Activated CD4-positive, alpha-beta T cell treated with anti-CD3 and anti-CD28 coated beads for 36 hours (primary cell): ENCODE results near the gene DNAJC10. TPM values are rescaled to one million over a fixed set of nuclear protein-coding genes. Genes with fewer than 3 reads are reported as not detected.
A peak's percentile ranks its signal among the peaks of the same experiment; 100 is the strongest.
"Not testable (repeated sequence)": the region's sequence is repeated elsewhere in the genome, so short reads cannot be mapped to it uniquely, and the experiment has no call there.

ENCODE experiments used
- ATAC-seq: fragments of 200-7000 bp; cut with Tn5 transposase; one replicate; pipeline ENCODE4 v1.10.0; 2021; ENCODE audit warnings: mild to moderate bottlenecking, moderate library complexity
- CTCF ChIA-PET: fragments of 350-600 bp; sonication (Branson Sonifier 250); formaldehyde crosslinking; loops from one replicate; lab custom pipeline; 2021; ENCODE audit warnings: antibody characterized with exemption; lab: Charles Lee
- POLR2A ChIA-PET: fragments of 350-600 bp; sonication (Branson Sonifier 250); formaldehyde crosslinking; loops from one replicate; lab custom pipeline; 2021; ENCODE audit warnings: antibody characterized with exemption, inconsistent platforms; lab: Charles Lee
- DNase-seq: peaks from one replicate; pipeline ENCODE4 v3.0.0-alpha.2; 2020
- H3K27ac Mint-ChIP-seq: one replicate; pipeline ENCODE4 v1.8.0; 2021; ENCODE audit warnings: mixed read lengths
- H3K27me3 Mint-ChIP-seq: one replicate; pipeline ENCODE4 v1.8.0; 2021; ENCODE audit warnings: mixed read lengths
- H3K36me3 Mint-ChIP-seq: one replicate; pipeline ENCODE4 v1.8.0; 2021; ENCODE audit warnings: low read depth, mixed read lengths
- H3K4me1 Mint-ChIP-seq: one replicate; pipeline ENCODE4 v1.8.0; 2021; ENCODE audit warnings: mixed read lengths
- H3K4me3 Mint-ChIP-seq: one replicate; pipeline ENCODE4 v1.8.0; 2021; ENCODE audit warnings: mild to moderate bottlenecking, moderate library complexity, mixed read lengths
- H3K9me3 Mint-ChIP-seq: one replicate; pipeline ENCODE4 v1.8.0; 2021; ENCODE audit warnings: low read depth, mixed read lengths
- intact Hi-C, 2 experiments: fragments of 100-400 bp; cut with DNase I in 1 of 2; cut with micrococcal nuclease in 1 of 2; formaldehyde crosslinking; loops; one replicate each; pipeline versions ENCODE4 v1.14.2 to v1.15.1; 2022 to 2024; cut with DNase I, micrococcal nuclease
- total RNA-seq, 2 experiments: library from RNA; stranded (reverse); gene quantifications; one replicate each; pipeline ENCODE4 v1.2.3, GENCODE V29; 2021

The DNAJC10 gene
- total RNA-seq, 2 experiments from 2014 or later, result 41.7 to 48.9 TPM

DNA sequence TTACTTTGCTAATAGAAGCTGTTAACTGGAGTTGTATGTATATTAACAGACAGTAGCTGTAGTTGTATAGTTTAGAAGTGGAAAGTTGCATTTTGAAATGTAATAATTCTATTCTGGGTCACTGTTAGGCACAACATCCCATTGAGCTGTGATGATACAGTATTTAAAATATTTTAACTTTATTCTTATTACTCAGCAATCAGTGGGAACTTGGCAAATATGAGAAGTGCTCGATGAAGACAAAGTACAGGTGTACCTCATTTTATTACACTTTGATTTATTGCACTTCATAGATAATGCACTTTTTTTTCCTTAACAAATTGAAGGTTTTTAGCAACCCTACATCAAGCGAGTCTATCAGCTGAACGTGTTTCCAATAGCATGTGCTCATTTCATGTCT lies 8.6 kb downstream of the DNAJC10 start:
- ATAC-seq (no peak), DNase-seq (no peak)
- Mint-ChIP-seq H3K4me3 (no peak overlapping the region), H3K4me1 (no peaks in the 10 kb centered on the region), H3K27me3 (no peaks in the 10 kb centered on the region), H3K27ac (no peak overlapping the region), H3K9me3 (no peaks in the 10 kb centered on the region), H3K36me3 (peaks cover 26% of the 10 kb centered on the region)
- ChIA-PET POLR2A (no interaction called here), CTCF (no interaction called here)
- intact Hi-C loops, result no loop called here

DNA sequence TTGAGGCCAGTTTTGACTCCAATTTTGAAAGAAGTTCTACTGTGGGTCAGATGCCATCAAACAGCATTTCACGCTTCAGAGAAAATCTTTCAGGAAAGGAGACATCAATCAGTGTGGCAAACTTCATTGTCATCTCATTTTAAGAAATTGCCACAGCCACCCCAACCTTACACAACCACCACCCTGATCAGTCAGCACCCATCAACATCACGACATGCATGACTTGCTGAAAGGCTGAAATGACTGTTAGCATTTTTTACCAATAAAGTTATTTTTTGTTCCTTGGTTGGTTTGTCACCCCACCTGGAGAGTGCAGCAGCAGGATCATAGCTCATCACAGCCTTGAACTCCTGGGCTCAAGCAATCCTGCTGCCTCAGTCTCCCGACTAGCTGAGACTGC lies 10.4 kb downstream of the DNAJC10 start:
- H3K4me3 Mint-ChIP-seq, result no peak overlapping the region
- no peaks in the 10 kb centered on the region for H3K9me3 Mint-ChIP-seq
- DNase-seq, result peak; percentile 10
- H3K27ac Mint-ChIP-seq, result no peak overlapping the region
- peak; percentile 26 for ATAC-seq
- H3K27me3 Mint-ChIP-seq, result no peaks in the 10 kb centered on the region
- H3K36me3 Mint-ChIP-seq, result peaks cover 30% of the 10 kb centered on the region
- ChIA-PET CTCF (interaction anchor here (0.7 kb wide), 1 partner anchor 32 kb away, joined by 3 read pairs; no protein-coding TSS in a partner anchor), POLR2A (no interaction called here)
- no peaks in the 10 kb centered on the region for H3K4me1 Mint-ChIP-seq
- intact Hi-C loops, result no loop called here

DNA sequence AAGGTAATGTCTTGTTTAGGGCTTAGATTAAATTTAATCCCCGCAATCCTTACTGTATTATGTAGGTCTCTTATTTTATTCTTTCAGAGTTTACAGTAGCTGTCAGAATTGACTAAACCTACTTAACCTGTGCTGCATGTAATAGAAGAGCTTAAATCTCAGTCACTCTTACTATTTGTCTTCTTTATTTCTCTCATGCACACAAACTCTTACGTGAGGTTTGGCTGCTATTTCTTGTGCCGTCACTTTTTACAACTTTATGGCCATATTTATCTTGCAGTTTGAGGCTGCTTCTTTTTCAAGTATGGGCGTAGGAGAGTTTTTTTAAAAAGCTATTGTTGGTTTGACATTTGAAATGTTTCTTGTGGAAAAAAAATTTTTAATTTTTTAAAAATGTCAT lies 12.0 kb downstream of the DNAJC10 start:
- no peaks in the 10 kb centered on the region for H3K4me1 Mint-ChIP-seq
- intact Hi-C loops, result no loop called here
- H3K27me3 Mint-ChIP-seq, result no peaks in the 10 kb centered on the region
- H3K27ac Mint-ChIP-seq, result no peak overlapping the region
- ChIA-PET POLR2A (no interaction called here), CTCF (no interaction called here)
- H3K9me3 Mint-ChIP-seq, result no peaks in the 10 kb centered on the region
- ATAC-seq (no peak), DNase-seq (no peak)
- H3K4me3 Mint-ChIP-seq, result no peak overlapping the region
- peaks cover 41% of the 10 kb centered on the region for H3K36me3 Mint-ChIP-seq

DNA sequence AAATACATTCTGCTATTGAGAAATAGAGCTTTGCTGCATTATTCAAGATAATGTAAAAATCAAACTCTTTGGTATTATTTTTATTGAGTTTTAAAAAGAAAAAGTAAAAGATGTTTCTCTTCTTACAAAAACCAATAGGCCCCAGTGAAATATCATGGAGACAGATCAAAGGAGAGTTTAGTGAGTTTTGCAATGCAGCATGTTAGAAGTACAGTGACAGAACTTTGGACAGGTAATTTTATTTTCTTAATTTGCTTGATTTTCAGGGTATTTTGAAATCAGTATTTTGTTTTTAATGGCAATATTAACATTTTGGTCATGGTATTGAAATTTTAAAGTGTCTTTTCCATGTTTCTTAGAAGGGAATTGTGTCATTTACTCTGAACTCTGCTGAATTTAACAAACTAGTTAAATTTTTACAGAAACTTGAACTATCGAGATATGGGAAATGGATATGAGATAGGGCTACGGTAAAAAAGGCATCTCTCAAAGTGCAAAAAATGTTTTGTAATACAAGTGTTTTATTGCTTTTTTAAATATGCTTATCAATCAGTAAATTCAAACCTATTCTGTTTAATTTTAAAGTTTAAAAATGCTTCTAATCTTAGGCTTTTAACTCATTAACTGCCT lies 13.8 kb downstream of the DNAJC10 start:
- Mint-ChIP-seq H3K36me3 (peaks cover 40% of the 10 kb centered on the region), H3K27me3 (no peaks in the 10 kb centered on the region), H3K9me3 (no peaks in the 10 kb centered on the region), H3K4me1 (no peaks in the 10 kb centered on the region), H3K27ac (no peak overlapping the region), H3K4me3 (no peak overlapping the region)
- POLR2A ChIA-PET, result no interaction called here
- CTCF ChIA-PET, result interaction anchor here (1.2 to 1.5 kb wide), 2 partner anchors 11 to 14 kb away, joined by 3 to 4 read pairs; no protein-coding TSS in a partner anchor
- intact Hi-C loops, result no loop called here
- no peak for DNase-seq
- ATAC-seq, result no peak

DNA sequence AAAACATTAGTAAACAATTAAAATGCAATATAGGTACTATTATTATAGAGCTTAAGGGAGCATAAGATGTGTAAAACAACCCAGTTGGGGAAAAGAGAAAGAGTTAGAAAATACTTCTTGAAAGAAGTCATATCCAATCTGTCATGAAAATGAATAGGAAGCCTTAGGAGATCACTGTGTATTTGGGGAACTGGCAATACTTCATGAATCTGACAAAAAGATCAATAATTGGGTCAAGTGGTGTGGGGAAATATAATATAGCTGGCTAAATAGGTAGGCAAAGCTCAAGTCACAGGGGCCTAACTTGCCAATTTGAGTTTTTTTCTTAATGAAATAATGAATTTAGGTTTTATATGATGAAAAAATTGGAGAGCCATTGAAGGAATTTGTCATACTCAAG lies 14.4 kb downstream of the DNAJC10 start:
- H3K36me3 Mint-ChIP-seq, result peaks cover 45% of the 10 kb centered on the region
- H3K9me3 Mint-ChIP-seq, result no peaks in the 10 kb centered on the region
- DNase-seq (no peak), ATAC-seq (no peak)
- no peak overlapping the region for H3K27ac Mint-ChIP-seq
- H3K27me3 Mint-ChIP-seq, result no peaks in the 10 kb centered on the region
- ChIA-PET POLR2A (no interaction called here), CTCF (interaction anchor here (1.2 to 1.5 kb wide), 2 partner anchors 10 to 13 kb away, joined by 3 to 4 read pairs; no protein-coding TSS in a partner anchor)
- intact Hi-C loops, result no loop called here
- H3K4me1 Mint-ChIP-seq, result no peaks in the 10 kb centered on the region
- no peak overlapping the region for H3K4me3 Mint-ChIP-seq

DNA sequence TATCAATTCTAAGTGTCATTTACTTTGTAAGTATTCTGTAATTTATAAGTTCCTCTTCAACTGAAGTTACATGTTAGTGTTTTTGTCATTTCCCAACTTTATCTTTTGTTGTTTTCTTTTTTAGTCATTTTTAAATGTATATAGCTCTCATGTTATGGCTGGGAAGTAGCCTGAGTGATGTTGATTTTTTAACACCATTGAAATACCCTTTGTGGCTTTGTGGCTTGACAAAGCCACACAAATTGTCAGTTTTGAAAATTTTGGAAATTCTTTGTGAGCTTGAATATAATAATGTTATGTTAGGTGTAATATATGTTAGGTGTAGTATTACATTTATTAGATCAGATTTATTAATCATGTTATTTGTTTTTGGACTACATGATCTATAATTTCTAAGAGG lies 16.7 kb downstream of the DNAJC10 start:
- Mint-ChIP-seq H3K36me3 (peaks cover 49% of the 10 kb centered on the region), H3K9me3 (no peaks in the 10 kb centered on the region), H3K27me3 (no peaks in the 10 kb centered on the region), H3K27ac (no peak overlapping the region), H3K4me1 (no peaks in the 10 kb centered on the region), H3K4me3 (no peak overlapping the region)
- CTCF ChIA-PET, result interaction anchor here (1.3 kb wide), 1 partner anchor 18 kb away, joined by 3 read pairs; no protein-coding TSS in a partner anchor
- DNase-seq, result no peak
- ATAC-seq, result no peak
- POLR2A ChIA-PET, result no interaction called here
- intact Hi-C loops, result no loop called here

DNA sequence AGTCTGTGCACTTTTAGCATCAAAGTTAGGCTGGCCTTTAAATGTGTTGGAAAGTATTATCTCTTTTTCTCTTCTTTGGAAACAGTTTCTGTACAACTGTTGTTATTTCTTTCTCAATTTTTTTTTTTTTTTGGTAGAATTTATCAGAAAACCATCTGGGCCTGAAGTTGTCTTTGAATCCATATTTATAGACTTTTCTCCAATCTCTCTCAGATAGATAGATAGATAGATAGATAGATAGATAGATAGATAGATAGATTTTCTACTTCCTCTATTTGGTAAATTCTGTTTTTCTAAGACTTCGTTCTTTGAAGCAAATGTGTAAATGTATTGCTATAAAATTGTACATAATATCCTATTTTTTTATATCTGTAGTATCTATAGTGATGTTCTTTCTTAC lies 17.5 kb downstream of the DNAJC10 start:
- CTCF ChIA-PET, result interaction anchor here (1.1 to 1.8 kb wide), 2 partner anchors 22 to 24 kb away, joined by 3 to 6 read pairs; no protein-coding TSS in a partner anchor
- H3K27ac Mint-ChIP-seq, result no peak overlapping the region
- intact Hi-C loops, result no loop called here
- H3K4me1 Mint-ChIP-seq, result no peaks in the 10 kb centered on the region
- no peaks in the 10 kb centered on the region for H3K27me3 Mint-ChIP-seq
- no peaks in the 10 kb centered on the region for H3K9me3 Mint-ChIP-seq
- H3K4me3 Mint-ChIP-seq, result no peak overlapping the region
- POLR2A ChIA-PET, result no interaction called here
- no peak for ATAC-seq
- no peak for DNase-seq
- H3K36me3 Mint-ChIP-seq, result peaks cover 51% of the 10 kb centered on the region

DNA sequence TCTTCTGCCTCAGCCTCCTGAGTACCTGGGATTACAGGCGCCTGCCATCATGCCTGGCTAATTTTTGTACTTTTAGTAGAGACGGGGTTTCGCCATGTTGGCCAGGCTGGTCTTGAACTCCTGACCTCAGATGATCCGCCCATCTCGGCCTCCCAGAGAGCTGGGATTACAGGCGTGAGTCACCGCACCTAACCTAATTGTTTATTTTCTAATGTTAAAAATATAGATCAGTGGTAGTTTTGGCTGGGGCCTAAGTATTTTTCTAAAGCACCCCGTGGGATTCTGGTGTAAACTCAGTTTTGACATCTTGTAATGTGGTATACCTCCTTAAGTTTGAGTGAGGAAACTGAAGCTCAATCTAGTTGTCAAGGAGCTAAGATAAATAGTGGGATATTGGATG lies 20.8 kb downstream of the DNAJC10 start:
- H3K27ac Mint-ChIP-seq, CTCF ChIA-PET, H3K4me1 Mint-ChIP-seq, POLR2A ChIA-PET, DNase-seq, intact Hi-C loops, H3K9me3 Mint-ChIP-seq, H3K4me3 Mint-ChIP-seq, ATAC-seq, H3K27me3 Mint-ChIP-seq: not testable (repeated sequence)
- H3K36me3 Mint-ChIP-seq, result peaks cover 48% of the 10 kb centered on the region

DNA sequence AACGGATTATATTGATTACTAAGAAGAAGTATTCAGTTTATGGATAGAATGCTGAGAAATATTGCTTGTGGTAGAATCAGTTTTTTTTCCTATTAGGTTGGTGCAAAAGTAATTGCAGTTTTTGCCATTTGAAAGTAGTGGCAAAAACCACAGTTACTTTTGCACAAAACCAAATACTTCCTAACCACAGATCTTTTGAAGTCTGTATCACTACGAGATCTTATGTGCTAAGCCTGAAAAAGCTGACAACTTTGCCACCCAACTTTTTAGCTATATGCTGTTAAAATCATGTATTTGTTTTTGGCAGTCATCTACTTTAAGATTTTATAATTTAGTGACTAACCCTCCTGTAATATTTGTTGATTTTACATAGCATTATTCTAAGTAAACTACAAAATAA lies 24.6 kb downstream of the DNAJC10 start:
- Mint-ChIP-seq H3K4me1 (peaks cover 7% of the 10 kb centered on the region), H3K4me3 (no peak overlapping the region), H3K36me3 (peaks cover 63% of the 10 kb centered on the region), H3K27me3 (no peaks in the 10 kb centered on the region), H3K9me3 (no peaks in the 10 kb centered on the region), H3K27ac (no peak overlapping the region)
- ChIA-PET CTCF (interaction anchor here (1.3 kb wide), 1 partner anchor 10 kb away, joined by 4 read pairs; no protein-coding TSS in a partner anchor), POLR2A (no interaction called here)
- no peak for ATAC-seq
- intact Hi-C loops, result no loop called here
- no peak for DNase-seq

DNA sequence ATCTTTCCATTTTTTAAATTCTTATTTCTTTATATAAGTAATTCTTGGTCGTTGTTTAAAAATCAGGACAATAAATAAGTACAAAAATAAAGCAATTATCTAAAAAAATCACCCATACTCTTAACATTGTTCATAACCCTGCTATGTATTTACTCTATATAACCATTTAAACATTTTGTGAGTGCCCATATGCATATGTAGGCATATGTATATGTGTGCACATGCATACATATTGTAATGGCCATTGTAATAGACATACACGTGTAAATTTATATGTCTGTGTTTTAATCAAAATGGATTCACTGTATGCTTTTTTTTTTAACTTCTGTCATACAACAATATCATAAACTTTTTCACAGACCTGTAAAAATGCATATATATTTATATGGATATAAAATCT lies 25.6 kb downstream of the DNAJC10 start:
- Mint-ChIP-seq H3K9me3 (no peaks in the 10 kb centered on the region), H3K4me1 (peaks cover 7% of the 10 kb centered on the region), H3K27me3 (no peaks in the 10 kb centered on the region), H3K36me3 (peaks cover 66% of the 10 kb centered on the region), H3K27ac (no peak overlapping the region), H3K4me3 (no peak overlapping the region)
- ChIA-PET POLR2A (no interaction called here), CTCF (interaction anchor here (1.3 kb wide), 1 partner anchor 11 kb away, joined by 4 read pairs; no protein-coding TSS in a partner anchor)
- ATAC-seq, result no peak
- DNase-seq, result no peak
- intact Hi-C loops, result no loop called here

DNA sequence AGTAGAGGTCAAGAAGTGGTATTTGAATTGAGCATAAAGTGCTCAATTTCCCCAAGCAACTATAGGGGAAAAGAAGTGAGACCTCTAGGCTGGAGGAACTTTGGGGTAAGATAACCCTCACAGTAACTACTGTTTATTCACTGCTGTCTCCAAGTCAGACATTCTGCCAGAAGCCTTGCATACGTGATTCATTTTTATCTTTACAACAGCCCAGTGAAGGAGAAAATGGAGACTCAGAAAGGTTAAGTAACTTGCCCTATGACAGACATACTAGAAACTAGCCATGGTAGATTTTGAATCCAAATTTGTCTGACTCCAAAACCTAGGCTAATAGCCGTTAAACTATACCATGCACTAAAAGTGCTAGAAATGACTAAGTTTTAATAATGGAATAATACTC lies 28.4 kb downstream of the DNAJC10 start:
- no peak overlapping the region for H3K4me3 Mint-ChIP-seq
- no peaks in the 10 kb centered on the region for H3K9me3 Mint-ChIP-seq
- H3K27me3 Mint-ChIP-seq, result no peaks in the 10 kb centered on the region
- intact Hi-C loops, result no loop called here
- ATAC-seq, result no peak
- no peak overlapping the region for H3K27ac Mint-ChIP-seq
- ChIA-PET POLR2A (no interaction called here), CTCF (no interaction called here)
- H3K4me1 Mint-ChIP-seq, result peaks cover 7% of the 10 kb centered on the region
- peaks cover 50% of the 10 kb centered on the region for H3K36me3 Mint-ChIP-seq
- DNase-seq, result no peak

DNA sequence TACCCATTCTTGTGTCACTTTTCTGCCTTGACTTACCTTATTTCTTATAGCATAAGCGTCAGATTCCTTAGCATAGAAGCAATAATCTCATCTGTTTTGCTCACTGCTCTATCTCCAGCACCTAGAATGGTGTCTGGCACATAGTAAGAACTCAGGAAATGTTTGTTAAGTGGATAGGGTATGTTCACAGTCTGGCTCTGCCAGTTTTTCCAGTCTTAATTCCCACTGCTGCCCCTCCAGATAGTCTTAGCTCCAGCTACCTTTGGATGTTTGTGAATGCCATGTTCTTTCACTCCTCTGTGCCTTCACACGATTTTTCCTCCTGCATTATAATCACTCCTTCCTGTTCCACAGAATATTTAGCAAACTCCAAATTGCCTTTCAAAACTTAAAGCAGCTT lies 29.0 kb downstream of the DNAJC10 start:
- ChIA-PET POLR2A (no interaction called here), CTCF (no interaction called here)
- no peak overlapping the region for H3K4me3 Mint-ChIP-seq
- ATAC-seq, result no peak
- peaks cover 6% of the 10 kb centered on the region for H3K4me1 Mint-ChIP-seq
- intact Hi-C loops, result no loop called here
- H3K36me3 Mint-ChIP-seq, result peaks cover 54% of the 10 kb centered on the region
- H3K27ac Mint-ChIP-seq, result no peak overlapping the region
- H3K9me3 Mint-ChIP-seq, result no peaks in the 10 kb centered on the region
- no peak for DNase-seq
- H3K27me3 Mint-ChIP-seq, result no peaks in the 10 kb centered on the region
